HT-29 (cell line): ENCODE results near the gene USP3. TPM values are rescaled to one million over a fixed set of nuclear protein-coding genes. Genes with fewer than 3 reads are reported as not detected.

Experiments used
- DNase-seq: peaks from one replicate; pipeline ENCODE4 v3.0.0-alpha.2; 2015; ENCODE audit warnings: low spot score
- total RNA-seq: library from RNA; depleted of rRNA; stranded (reverse); fragments of >200 nt; shearing (Covaris generic); gene quantifications from 2 replicates; pipeline ENCODE4 v1.2.3, GENCODE V29; 2014

The USP3 gene
- total RNA-seq, 1 experiment from 2014 or later: 47.6 TPM

- no peak for DNase-seq
These were observed 8.5 kb upstream of the USP3 start for GRCh38 chr15:63495780-63496488.

- no peak for DNase-seq
These were observed 6.5 kb upstream of the USP3 start for GRCh38 chr15:63497642-63498467.

GRCh38 chr15:63499175-63499549, 5.2 kb upstream of the USP3 start:
- no peak for DNase-seq

GRCh38 chr15:63499611-63500010, 4.8 kb upstream of the USP3 start:
- no peak for DNase-seq

GRCh38 chr15:63500265-63501250, 3.8 kb upstream of the USP3 start:
- DNase-seq: peak; percentile 88

- DNase-seq: peak; percentile 82
These were observed 2.9 kb upstream of the USP3 start for GRCh38 chr15:63501256-63502089.

GRCh38 chr15:63502137-63502766, 2.1 kb upstream of the USP3 start:
- peak; percentile 78 for DNase-seq

GRCh38 chr15:63502843-63503738, 1.3 kb upstream of the USP3 start:
- DNase-seq: peak; percentile 99

GRCh38 chr15:63503739-63504246, 600 bp upstream of the USP3 start:
- DNase-seq: peak; percentile 85

- peak; percentile 92 for DNase-seq
These were observed 817 bp downstream of the USP3 start for GRCh38 chr15:63504979-63505841.

GRCh38 chr15:63505842-63506222, 1.4 kb downstream of the USP3 start:
- no peak for DNase-seq

- DNase-seq: peak; percentile 64
These were observed 2.2 kb downstream of the USP3 start for GRCh38 chr15:63506537-63507035.

GRCh38 chr15:63507878-63508818, 3.8 kb downstream of the USP3 start:
- no peak for DNase-seq

- no peak for DNase-seq
These were observed 4.9 kb downstream of the USP3 start for GRCh38 chr15:63509056-63509954.
